Ectodermal cell (in vitro differentiated cells): ENCODE data around the gene WWTR1.

Experiments used
- H3K27ac ChIP-seq: 2 replicates; pipeline ENCODE4 v1.7.0; 2013; ENCODE audit warnings: mild to moderate bottlenecking, low read depth, low read length; ENCODE audit not compliant: insufficient read depth, poor library complexity, severe bottlenecking
- H3K27me3 ChIP-seq: 2 replicates; pipeline ENCODE4 v1.7.0; 2013; ENCODE audit warnings: mild to moderate bottlenecking, low read length; ENCODE audit not compliant: insufficient read depth, control insufficient read depth, poor library complexity, severe bottlenecking
- H3K36me3 ChIP-seq: one replicate; pipeline ENCODE4 v1.7.0; 2013; ENCODE audit warnings: low read length; ENCODE audit not compliant: control insufficient read depth, insufficient read depth
- H3K4me1 ChIP-seq: one replicate; pipeline ENCODE4 v1.7.0; 2013; ENCODE audit warnings: low read length; ENCODE audit not compliant: control insufficient read depth, insufficient read depth
- H3K4me3 ChIP-seq: 2 replicates; pipeline ENCODE4 v1.7.0; 2013; ENCODE audit warnings: low read depth, low read length, control low read depth; ENCODE audit not compliant: insufficient read depth
- H3K9me3 ChIP-seq: 2 replicates; pipeline ENCODE4 v1.7.0; 2013; ENCODE audit warnings: mild to moderate bottlenecking, low read length, moderate library complexity; ENCODE audit not compliant: control insufficient read depth
- WGBS, 2 experiments: methylation state at CpG; one replicate each; pipeline ENCODE4 v1.1.7; 2013; ENCODE audit warnings: missing lambda C conversion rate in 2 of 2; 5-methylcytosine and 5-hydroxymethylcytosine counted together

WWTR1 gene

DNA sequence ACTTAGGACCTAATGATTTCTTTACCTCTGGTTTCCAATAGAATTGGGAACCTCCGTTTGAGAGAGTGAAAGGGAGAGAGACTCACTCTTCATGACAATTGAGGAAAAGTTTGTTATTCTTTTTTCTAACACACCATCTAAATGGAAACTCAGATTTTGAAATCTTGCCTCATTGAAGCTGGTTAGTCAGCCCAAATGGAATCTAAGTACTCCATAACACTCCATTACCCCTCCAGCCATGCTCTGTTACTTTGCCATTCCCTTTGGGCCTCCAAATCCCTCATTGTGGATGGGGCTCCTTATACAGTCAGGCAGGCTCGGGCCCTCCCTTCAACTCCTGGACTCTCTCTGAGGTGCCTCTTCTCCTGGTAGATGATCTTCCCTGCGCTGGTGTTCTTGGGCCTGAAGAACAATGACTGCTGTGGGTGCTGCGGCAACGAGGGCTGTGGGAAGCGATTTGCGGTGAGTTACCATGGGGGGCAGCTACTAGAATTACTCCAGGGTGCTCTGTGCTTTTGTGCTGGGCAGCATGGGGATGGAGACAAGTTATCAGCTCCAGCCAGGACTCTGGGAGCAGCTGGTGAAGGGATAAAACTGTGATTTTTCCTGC lies 182.3 kb downstream of the WWTR1 start:
- H3K36me3 ChIP-seq = no peaks in the 10 kb centered on the region
- 88 to 94% methylated on average over 6 to 7 of the region's 7 CpGs for WGBS, 2 experiments
- H3K27ac ChIP-seq = no peak overlapping the region
- H3K27me3 ChIP-seq = no peaks in the 10 kb centered on the region
- H3K4me3 ChIP-seq = no peak overlapping the region
- no peaks in the 10 kb centered on the region for H3K9me3 ChIP-seq
- no peaks in the 10 kb centered on the region for H3K4me1 ChIP-seq

DNA sequence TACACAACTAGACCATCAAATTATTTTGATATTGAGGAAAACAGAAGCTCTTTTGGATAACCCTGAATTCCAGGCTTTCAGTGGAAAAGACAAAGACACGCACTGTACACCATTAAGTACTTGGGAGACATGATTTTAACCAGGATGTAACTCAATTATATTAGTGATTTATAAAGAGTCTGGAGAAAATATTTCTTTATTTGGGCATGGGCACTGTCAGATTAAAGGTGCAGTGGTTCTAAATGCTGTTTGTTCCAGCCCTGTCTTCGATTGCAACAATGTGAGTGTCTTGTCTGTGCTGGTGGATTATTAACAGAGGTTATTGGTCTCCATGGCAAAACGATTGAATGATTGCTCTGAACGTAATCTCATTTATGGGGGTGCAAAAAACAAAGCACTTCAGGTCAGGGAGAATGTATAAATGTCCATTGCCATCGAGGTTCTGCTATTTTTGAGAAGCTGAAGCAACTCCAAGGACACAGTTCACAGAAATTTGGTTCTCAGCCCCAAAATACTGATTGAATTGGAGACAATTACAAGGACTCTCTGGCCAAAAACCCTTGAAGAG lies 183.5 kb downstream of the WWTR1 start, which contains the start of gene TM4SF4:
TM4SF4 (plus strand) TSS at position 448 of the 568 bp plus-strand sequence. CDS start 181 bp downstream, outside the sequence.
- no peaks in the 10 kb centered on the region for H3K9me3 ChIP-seq
- no peak within 1 kb of the TSS for H3K4me3 ChIP-seq
- WGBS, 2 experiments = 91 to 92% methylated on average over 5 of the region's 5 CpGs
- H3K36me3 ChIP-seq = no peaks in the 10 kb centered on the region
- H3K4me1 ChIP-seq = no peaks in the 10 kb centered on the region
- no peaks in the 10 kb centered on the region for H3K27me3 ChIP-seq
- H3K27ac ChIP-seq = no peak within 1 kb of the TSS

GRCh38 chr3:149473357-149474249 lies 184.2 kb downstream of the WWTR1 start:
- Histone ChIP-seq H3K9me3 (no peaks in the 10 kb centered on the region), H3K27ac (no peak overlapping the region), H3K27me3 (no peaks in the 10 kb centered on the region), H3K4me3 (no peak overlapping the region), H3K36me3 (no peaks in the 10 kb centered on the region), H3K4me1 (no peaks in the 10 kb centered on the region)
- 92 to 93% methylated on average over 7 of the region's 7 CpGs for WGBS, 2 experiments

DNA sequence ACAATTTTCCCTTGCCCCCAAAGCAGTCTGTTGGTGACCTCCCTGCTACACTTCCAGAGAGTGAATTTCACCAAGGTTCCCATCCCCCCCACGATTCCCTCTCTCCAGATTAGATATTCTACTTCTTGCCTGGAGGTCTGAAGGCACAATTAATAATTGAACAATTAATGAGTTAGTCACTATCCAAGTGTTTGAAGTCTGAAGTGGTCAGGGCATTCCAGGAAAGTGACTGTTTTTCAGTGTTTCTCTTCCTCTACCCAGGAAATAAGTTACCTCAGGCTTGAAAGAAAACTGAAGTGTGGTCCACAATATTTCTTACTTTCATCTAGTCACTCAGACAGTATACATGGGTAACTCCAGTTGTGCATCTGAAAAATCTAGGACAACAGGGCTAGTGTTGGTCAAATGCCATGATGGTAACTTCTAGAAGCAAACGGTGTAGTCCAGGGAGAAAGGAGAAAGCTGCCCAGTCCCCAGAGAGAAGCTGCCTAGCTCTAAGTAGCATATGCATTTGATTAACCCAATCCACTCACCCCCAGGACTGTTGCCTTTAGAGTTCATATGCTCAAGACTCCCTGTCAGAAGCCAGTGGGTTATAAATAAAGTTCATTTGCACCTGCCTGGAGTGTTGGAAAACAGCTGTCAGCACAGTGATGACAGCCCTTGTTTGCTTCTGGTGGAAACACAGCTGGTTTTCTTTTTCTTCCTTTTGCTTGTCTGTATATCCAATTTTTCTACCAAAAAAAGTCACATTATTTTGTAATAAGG lies 185.6 kb downstream of the WWTR1 start:
- Histone ChIP-seq H3K36me3 (no peaks in the 10 kb centered on the region), H3K27ac (no peak overlapping the region)
- 83 to 91% methylated on average over 2 of the region's 2 CpGs for WGBS, 2 experiments

GRCh38 chr3:149470381-149470780 lies 187.4 kb downstream of the WWTR1 start:
- H3K36me3 ChIP-seq = no peaks in the 10 kb centered on the region
- WGBS, 2 experiments = 91 to 100% methylated on average over 3 of the region's 3 CpGs
- no peak overlapping the region for H3K27ac ChIP-seq
- no peak overlapping the region for H3K4me3 ChIP-seq
- H3K4me1 ChIP-seq = no peaks in the 10 kb centered on the region
- no peaks in the 10 kb centered on the region for H3K9me3 ChIP-seq
- H3K27me3 ChIP-seq = no peaks in the 10 kb centered on the region

More for the DNA sequence above, 185.6 kb downstream of the WWTR1 start:
- H3K9me3 ChIP-seq = no peaks in the 10 kb centered on the region
- no peaks in the 10 kb centered on the region for H3K27me3 ChIP-seq
- H3K4me3 ChIP-seq = no peak overlapping the region
- H3K4me1 ChIP-seq = no peaks in the 10 kb centered on the region

GRCh38 chr3:149468504-149469212 lies 189.2 kb downstream of the WWTR1 start:
- Histone ChIP-seq H3K27me3 (no peaks in the 10 kb centered on the region), H3K4me1 (no peaks in the 10 kb centered on the region), H3K27ac (no peak overlapping the region), H3K4me3 (no peak overlapping the region), H3K36me3 (no peaks in the 10 kb centered on the region), H3K9me3 (no peaks in the 10 kb centered on the region)
- WGBS, 2 experiments = 85% methylated on average over 2 of the region's 2 CpGs; no CpG with 5 or more reads in 1 of the 2 experiments
